ENCODE results near the gene HARS1. TPM values are rescaled to one million over a fixed set of nuclear protein-coding genes. Genes with fewer than 3 reads are reported as not detected.

The HARS1 gene
- total RNA-seq, 1 experiment from 2014 or later = 76.4 TPM

GRCh38 chr5:140631831-140632365 is 59.3 kb downstream of the HARS1 start:
- ChIA-PET CTCF (no interaction called here), POLR2A (no interaction called here)
- peak; percentile 33 for ATAC-seq
- intact Hi-C loops (cut with micrococcal nuclease; ENCODE audit: unreplicated experiment) (no loop called here), in situ Hi-C loops (cut with HindIII; ENCODE audit: low pct_unique_long_range_greater_than_20kb, low sequenced_read_pairs) (no loop called here)
- Histone ChIP-seq H3K27me3 (ENCODE audit: control insufficient read depth, insufficient read depth, low read length) (no peaks in the 10 kb centered on the region), H3K4me1 (ENCODE audit: control insufficient read depth, insufficient read depth, low read length) (peaks cover 8% of the 10 kb centered on the region), H3K9me3 (ENCODE audit: control insufficient read depth, insufficient read depth, low read depth, low read length) (peaks cover 13% of the 10 kb centered on the region; the same call in 1 of the 2 replicates), H3K27ac (ENCODE audit: low read length) (no peak overlapping the region), H3K36me3 (ENCODE audit: control insufficient read depth, insufficient read depth, low read length) (no peaks in the 10 kb centered on the region), H3K4me3 (ENCODE audit: low read depth in 2 of 2, low read length in 2 of 2) (peak overlapping the region; percentile 41 to 54)
- TF ChIP-seq SIN3A (IDR thresholded peaks at IDR 0.05; ENCODE audit: borderline replicate concordance, insufficient read depth, low read depth, low read length) (no peak), CTCF (IDR thresholded peaks at IDR 0.05) (no peak), TCF7L2 (IDR thresholded peaks at IDR 0.05; ENCODE audit: low read depth, low read length) (no peak), REST (IDR thresholded peaks at IDR 0.05; ENCODE audit: insufficient read depth in 1 of 2, low read depth in 2 of 2, low read length in 1 of 2) (no peak), POLR2AphosphoS5 (IDR thresholded peaks at IDR 0.05; ENCODE audit: low read depth, low read length) (no peak)
- no peak for DNase-seq (ENCODE audit: low read depth, low spot score)
- no TSS peak for BruUV-seq (replicated peaks)

GRCh38 chr5:140631036-140631417 is 60.1 kb downstream of the HARS1 start:
- intact Hi-C loops (cut with micrococcal nuclease; ENCODE audit: unreplicated experiment) = no loop called here
- in situ Hi-C loops (cut with HindIII; ENCODE audit: low pct_unique_long_range_greater_than_20kb, low sequenced_read_pairs) = no loop called here

More at GRCh38 chr5:140631036-140631417, 60.1 kb downstream of the HARS1 start:
- no TSS peak for BruUV-seq (replicated peaks)
- DNase-seq (ENCODE audit: low read depth, low spot score) (no peak), ATAC-seq (no peak)
- Histone ChIP-seq H3K27me3 (ENCODE audit: control insufficient read depth, insufficient read depth, low read length) (no peaks in the 10 kb centered on the region), H3K27ac (ENCODE audit: low read length) (no peak overlapping the region), H3K9me3 (ENCODE audit: control insufficient read depth, insufficient read depth, low read depth, low read length) (peaks cover 15% of the 10 kb centered on the region; the same call in 1 of the 2 replicates), H3K36me3 (ENCODE audit: control insufficient read depth, insufficient read depth, low read length) (no peaks in the 10 kb centered on the region), H3K4me1 (ENCODE audit: control insufficient read depth, insufficient read depth, low read length) (peaks cover 8% of the 10 kb centered on the region), H3K4me3 (ENCODE audit: low read depth in 2 of 2, low read length in 2 of 2) (no peak overlapping the region)
- ChIA-PET POLR2A (no interaction called here), CTCF (no interaction called here)
- TF ChIP-seq TCF7L2 (IDR thresholded peaks at IDR 0.05; ENCODE audit: low read depth, low read length) = no peak
- TF ChIP-seq CTCF (IDR thresholded peaks at IDR 0.05) = no peak
- no peak for TF ChIP-seq SIN3A (IDR thresholded peaks at IDR 0.05; ENCODE audit: borderline replicate concordance, insufficient read depth, low read depth, low read length)
- TF ChIP-seq REST (IDR thresholded peaks at IDR 0.05; ENCODE audit: insufficient read depth in 1 of 2, low read depth in 2 of 2, low read length in 1 of 2) = no peak
